ENCODE results near the gene PTPRQ. TPM values are rescaled to one million over a fixed set of nuclear protein-coding genes. Genes with fewer than 3 reads are reported as not detected.

PTPRQ gene
- total and polyA plus RNA-seq, 8 donors: 0.29 to 0.92 (median 0.55) TPM; not detected in 5

- intact Hi-C loops (cut with DNase I; ENCODE audit: low total_unique reads): no loop called here
- DNase-seq: no peak
- no peak for TF ChIP-seq CTCF (IDR thresholded peaks at IDR 0.05)
- no peak for TF ChIP-seq POLR2AphosphoS5 (IDR thresholded peaks at IDR 0.05)
Observed at GRCh38 chr12:80712866-80713265, 268.8 kb downstream of the PTPRQ start.

GRCh38 chr12:80713419-80713818, 269.4 kb downstream of the PTPRQ start:
- DNase-seq: no peak
- intact Hi-C loops (cut with DNase I; ENCODE audit: low total_unique reads): no loop called here
- Histone ChIP-seq H3K27me3 (peaks cover 0 to 70% (median 41%) of the 10 kb centered on the region in 3 donors), H3K4me3 (no peak overlapping the region), H3K4me1 (peaks cover 0 to 5% (median 4%) of the 10 kb centered on the region in 4 donors), H3K9me3 (peaks cover 0 to 13% (median 4%) of the 10 kb centered on the region in 4 donors), H3K27ac (no peak overlapping the region), H3K36me3 (no peaks in the 10 kb centered on the region)
- 77 to 88% (median 84%) methylated on average over 4 of the region's 4 CpGs for WGBS, 5 donors
- TF ChIP-seq POLR2AphosphoS5 (IDR thresholded peaks at IDR 0.05) (no peak), EP300 (IDR thresholded peaks at IDR 0.05) (no peak), POLR2A (IDR thresholded peaks at IDR 0.05) (no peak), CTCF (IDR thresholded peaks at IDR 0.05) (no peak)

More at GRCh38 chr12:80712866-80713265, 268.8 kb downstream of the PTPRQ start:
- H3K27ac ChIP-seq: no peak overlapping the region
- peaks cover 0 to 14% (median 4%) of the 10 kb centered on the region in 4 donors for H3K9me3 ChIP-seq
- H3K4me3 ChIP-seq: no peak overlapping the region
- no peaks in the 10 kb centered on the region for H3K36me3 ChIP-seq
- H3K27me3 ChIP-seq: peaks cover 0 to 70% (median 46%) of the 10 kb centered on the region in 3 donors
- H3K4me1 ChIP-seq: peaks cover 0 to 8% (median 6%) of the 10 kb centered on the region in 4 donors

DNA sequence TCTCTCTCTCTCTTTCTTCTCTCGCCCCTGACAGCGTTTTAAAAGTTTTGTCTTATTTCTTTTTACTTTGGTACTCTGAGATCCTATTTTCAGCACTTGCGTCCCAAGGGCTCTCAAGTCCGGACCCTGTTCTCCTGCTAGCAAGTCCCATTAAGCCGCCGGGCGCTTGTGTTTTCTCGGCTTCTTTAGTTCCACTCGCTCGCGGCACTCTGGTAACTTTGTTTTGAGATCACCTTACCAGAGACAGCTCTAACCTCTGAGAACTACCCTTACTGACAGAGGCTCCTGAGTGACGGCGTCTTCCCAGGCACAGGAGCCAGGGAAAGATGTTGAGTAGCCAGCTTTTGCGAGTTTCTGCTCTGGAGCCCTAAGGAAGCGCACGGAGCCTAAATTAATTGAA, 270.0 kb downstream of the PTPRQ start:
- no peaks in the 10 kb centered on the region for H3K36me3 ChIP-seq
- H3K4me3 ChIP-seq: no peak overlapping the region
- DNase-seq: peak in 1 of 2 donors; percentile 9
- intact Hi-C loops (cut with DNase I; ENCODE audit: low total_unique reads): no loop called here
- H3K9me3 ChIP-seq: peaks cover 0 to 7% (median 3%) of the 10 kb centered on the region in 4 donors
- 32 to 51% (median 36%) methylated on average over 16 of the region's 16 CpGs for WGBS, 5 donors
- no peak for TF ChIP-seq POLR2A (IDR thresholded peaks at IDR 0.05)
- H3K27ac ChIP-seq: no peak overlapping the region
- no peaks in the 10 kb centered on the region for H3K4me1 ChIP-seq
- peaks cover 0 to 64% (median 36%) of the 10 kb centered on the region in 3 donors for H3K27me3 ChIP-seq

DNA sequence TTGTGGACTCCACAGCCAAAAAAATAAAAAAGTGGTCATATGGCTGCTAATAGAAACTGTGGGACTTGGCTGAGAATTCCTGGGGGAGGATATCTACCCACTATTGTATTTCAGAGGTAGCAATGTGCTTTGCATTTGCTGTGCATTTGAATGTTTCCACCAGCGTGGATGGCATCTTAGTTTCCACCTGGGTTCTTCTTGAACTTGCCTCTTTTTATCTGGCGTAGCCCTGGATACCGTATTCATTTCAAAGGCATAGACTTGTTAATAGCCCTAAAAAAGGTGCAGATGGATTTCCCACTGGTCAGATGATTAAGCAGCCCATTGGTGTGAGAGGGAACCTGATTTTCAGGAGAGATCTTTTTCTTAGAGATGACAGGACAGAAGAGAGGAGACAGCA, 270.8 kb downstream of the PTPRQ start:
- intact Hi-C loops (cut with DNase I; ENCODE audit: low total_unique reads): no loop called here
- 73 to 85% (median 79%) methylated on average over 3 of the region's 3 CpGs for WGBS, 5 donors
- Histone ChIP-seq H3K27me3 (peaks cover 0 to 60% (median 36%) of the 10 kb centered on the region in 3 donors), H3K4me3 (no peak overlapping the region), H3K4me1 (no peaks in the 10 kb centered on the region), H3K27ac (no peak overlapping the region), H3K36me3 (no peaks in the 10 kb centered on the region), H3K9me3 (peaks cover 0 to 7% (median 3%) of the 10 kb centered on the region in 4 donors)
- no peak for DNase-seq
- TF ChIP-seq CTCF (IDR thresholded peaks at IDR 0.05) (no peak), POLR2AphosphoS5 (IDR thresholded peaks at IDR 0.05) (no peak), EP300 (IDR thresholded peaks at IDR 0.05) (no peak), POLR2A (IDR thresholded peaks at IDR 0.05) (no peak)

DNA sequence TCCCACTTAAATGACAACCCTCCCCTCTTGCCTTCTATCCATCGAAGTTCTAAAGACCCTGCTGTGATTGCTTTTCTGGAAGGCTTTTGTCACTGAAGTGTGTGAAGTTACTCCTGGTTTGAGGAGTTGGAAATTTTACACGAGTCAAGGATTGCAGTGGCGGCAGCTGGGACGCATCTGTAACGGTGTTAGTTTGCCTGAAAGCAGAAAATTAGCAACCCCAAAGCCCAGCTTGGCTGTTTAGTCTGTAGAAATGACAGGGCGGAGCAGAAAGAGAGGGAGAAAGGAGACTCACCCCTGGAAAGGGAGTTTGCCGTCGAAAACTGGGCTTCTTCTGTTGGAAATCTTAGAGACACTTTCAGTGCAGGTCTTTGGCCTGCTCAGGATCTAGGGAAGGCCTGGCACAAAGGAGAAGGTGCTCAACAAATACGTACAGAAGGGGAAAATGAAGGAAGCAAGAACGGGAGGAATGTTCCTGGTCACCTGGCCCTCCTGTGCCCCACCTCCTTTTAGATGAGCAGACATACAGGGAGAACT, 271.7 kb downstream of the PTPRQ start:
- H3K27ac ChIP-seq: no peak overlapping the region
- no peak for DNase-seq
- H3K36me3 ChIP-seq: no peaks in the 10 kb centered on the region
- TF ChIP-seq POLR2A (IDR thresholded peaks at IDR 0.05) (no peak), POLR2AphosphoS5 (IDR thresholded peaks at IDR 0.05) (no peak), CTCF (IDR thresholded peaks at IDR 0.05) (no peak)
- peaks cover 0 to 7% (median 3%) of the 10 kb centered on the region in 4 donors for H3K9me3 ChIP-seq
- H3K4me3 ChIP-seq: no peak overlapping the region
- intact Hi-C loops (cut with DNase I; ENCODE audit: low total_unique reads): no loop called here
- H3K4me1 ChIP-seq: no peaks in the 10 kb centered on the region
- H3K27me3 ChIP-seq: peaks cover 0 to 51% (median 36%) of the 10 kb centered on the region in 3 donors
- 47 to 65% (median 48%) methylated on average over 10 of the region's 10 CpGs for whole genome bisulfite sequencing, 5 donors
